ENCODE results near the gene SYT15.

SYT15 gene

DNA sequence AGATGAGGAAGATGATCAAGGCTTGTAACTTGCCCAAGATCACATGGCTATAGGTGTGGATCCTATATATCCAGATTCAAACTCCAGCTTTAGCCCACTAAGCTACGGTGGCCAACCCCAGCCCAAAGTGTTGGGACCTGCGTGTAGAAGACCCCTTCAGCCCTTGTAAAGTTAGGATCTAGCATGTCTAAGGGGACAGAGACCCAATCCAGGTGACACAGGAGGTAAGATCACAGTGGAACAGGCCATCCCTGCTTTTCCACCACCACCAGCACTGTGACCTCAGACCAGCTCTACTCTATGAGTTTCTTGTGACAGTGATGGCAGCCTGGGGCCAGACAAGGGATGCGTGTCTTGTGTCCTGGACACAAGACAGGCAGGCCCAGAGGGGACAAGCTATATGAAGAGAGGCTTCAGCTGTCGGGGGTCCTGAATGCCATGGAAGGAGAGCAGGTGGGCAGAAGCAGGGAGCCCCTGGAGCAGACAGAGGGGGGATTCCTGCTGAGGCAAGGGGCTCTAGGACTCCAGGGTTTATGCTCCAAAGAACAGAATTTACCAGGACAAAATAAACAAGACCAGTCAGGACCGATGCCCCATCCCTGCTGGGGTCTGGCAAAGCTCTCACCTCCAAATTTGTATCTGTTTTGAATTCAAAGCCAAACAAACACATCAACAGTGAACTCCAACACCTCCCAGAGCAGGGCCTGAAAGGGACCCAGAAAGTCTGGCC is 32.9 kb upstream of the SYT15 start:
- FAIRE-seq: no peak

DNA sequence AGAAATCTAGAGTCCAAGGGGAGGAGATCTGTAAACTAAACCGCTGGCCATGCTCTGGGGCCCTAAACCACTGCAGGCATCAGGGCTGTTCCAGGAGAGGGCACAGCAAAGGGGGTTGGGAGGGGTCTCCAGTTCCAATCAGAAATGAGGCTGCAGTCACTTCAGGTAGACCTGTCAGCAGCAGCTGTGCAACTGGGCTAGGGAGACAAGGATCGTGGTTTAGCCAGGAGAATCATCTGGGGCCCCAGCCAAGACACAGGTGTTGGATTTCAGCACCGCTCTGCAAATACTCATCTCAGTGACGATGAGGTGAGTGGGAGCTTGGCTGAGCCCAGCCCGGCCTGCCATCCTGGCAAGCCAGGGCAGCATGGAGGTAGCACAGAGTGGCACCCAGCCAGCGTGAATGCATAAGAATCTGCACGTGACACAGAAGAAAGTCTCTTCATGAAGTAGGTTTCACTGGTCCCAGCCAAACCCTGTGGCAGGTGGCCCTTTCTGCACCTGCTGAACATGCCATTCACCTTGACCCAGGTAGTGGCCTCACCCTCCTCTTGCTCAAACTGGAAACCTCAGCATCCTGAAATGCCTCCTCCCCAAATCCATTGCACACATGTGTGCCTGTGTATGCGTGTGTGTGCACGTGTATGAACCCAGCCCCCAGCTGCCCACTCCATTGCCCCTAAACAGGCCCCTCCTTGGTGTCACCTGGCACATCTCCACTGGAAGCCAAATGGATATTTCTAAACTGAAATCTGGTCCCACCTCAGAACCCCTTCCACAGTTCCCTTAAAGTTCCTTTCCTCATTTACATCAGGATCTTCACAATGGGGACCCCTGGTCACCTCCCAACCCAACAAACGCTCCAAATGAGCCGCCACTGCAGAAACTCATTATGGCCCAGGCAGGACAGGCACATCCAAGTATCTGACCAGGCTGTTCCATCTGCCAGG is 32.1 kb upstream of the SYT15 start:
- no peak for FAIRE-seq

DNA sequence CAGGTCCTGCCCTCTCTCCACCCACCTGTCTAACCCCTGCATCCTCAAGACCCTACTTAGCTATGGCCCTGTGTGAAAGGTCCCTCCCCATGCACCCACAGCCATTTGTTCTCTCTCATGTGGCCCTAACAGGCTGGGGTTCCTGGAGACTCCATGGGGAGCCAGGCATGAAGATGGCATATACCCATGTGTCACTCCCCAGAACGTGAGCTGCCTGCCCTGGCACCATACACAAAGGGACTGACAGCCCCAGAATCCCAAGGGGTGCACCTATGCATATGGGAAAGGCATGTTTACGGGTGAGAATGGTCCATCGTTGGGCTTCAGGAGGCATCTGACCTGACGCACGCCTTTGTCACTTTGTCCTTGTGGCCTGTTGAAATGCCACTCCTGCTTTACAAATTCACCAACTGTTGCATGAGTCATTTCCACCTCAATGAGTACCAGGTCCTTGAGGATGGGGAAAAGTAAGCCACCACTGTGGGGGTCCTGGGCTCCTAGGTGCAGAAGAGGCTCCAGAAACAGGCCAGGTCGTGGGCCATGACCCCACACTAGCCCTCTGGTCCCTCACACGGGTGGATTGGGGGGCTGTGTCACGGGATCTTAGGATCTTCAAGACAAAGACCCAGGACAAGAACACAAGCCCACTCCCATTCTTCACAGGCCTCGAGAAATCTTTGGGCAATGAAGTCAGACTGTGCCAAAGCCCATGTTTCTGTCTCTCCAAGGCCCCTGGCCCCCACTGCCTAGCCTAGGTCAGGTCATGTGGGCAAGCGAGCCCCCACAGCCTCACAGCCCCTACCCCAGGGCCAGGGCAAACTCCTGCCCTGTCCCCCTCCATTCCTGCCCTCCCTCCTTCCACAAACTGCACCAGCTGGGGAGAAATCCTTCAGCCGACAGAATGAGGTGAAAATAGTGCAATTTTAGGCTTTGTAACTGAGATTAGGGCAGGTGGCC is 31.1 kb upstream of the SYT15 start:
- FAIRE-seq: no peak

- no peak for FAIRE-seq
Observed at GRCh38 chr10:46548498-46549090, 30.3 kb upstream of the SYT15 start.

- no peak for FAIRE-seq
Observed at GRCh38 chr10:46549171-46550075, 29.5 kb upstream of the SYT15 start.

DNA sequence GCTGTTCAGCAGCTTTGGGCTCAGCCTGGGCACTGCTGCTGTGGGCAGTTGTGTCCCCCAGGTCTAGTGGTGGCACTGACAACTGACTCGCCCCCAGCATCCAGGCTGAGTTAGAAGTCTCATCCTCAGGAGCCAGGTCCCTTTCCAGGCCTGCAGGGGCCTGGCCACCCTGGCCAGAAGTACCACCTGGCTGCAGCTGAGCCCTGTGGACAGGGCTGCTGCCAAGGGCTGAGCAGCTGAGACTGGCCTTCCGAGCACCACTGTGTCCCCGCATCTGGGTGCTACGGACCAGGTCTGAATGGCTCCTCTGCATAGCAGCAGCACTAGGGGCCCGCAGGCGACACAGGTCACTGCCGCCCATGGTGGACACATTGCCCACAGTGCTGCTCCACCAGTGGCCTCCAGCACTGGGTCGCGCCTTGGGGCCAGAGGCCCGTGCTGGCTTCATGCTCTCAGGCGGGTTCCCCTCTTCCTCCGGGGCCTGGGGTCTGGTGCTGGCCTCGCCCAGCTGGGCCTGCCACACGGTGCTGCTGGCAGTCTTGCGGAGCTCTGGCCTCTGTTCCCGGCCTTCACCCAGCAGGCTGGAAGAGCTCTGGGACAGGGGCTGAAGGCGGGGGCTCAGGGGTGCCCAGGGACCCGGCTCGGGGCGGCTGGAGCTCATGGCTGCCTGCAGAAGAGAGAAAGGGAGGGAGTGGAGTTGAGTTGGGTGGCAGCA is 28.7 kb upstream of the SYT15 start:
- FAIRE-seq: no peak

DNA sequence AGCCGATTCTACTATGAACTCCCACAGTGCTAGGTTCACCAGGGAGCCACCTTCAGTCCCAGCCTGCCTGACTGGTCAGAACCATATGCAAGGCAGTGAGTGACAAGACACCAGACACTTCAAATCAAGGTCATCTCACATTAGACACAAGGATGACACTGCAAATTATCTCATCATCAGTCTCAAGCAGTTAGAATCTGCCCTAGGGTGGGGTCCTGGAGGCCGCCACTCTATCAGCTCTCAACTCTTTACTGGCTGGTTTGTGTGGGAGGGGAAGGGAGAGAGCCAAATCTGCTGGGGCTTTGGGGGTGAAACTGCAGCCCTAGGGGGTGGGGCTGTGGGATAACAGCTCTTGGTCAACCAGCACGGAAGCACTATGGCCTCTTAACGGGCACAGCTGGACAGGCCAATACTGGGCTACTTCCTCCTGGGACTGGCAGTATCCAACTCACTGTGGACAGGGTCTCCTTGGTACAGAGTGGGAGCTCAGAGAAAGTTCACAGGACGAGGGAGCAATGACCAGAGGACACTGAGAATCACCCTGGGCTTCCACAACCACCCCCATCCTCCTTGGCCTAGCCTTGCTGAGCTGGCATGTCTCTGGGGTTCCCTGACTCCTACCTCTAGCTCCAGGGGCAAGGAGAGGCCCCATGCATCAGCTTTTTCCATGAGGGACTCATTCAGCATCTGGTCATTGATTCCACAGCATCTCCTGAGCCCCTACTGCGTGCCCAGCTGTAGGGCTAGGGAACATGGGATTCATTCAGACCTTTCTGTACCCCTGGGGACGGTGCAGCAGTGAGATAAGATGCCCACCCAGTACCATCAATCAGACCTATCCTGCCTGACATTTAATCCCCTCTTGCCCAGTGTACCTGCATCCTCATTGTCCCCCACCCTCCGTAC is 27.9 kb upstream of the SYT15 start:
- no peak for FAIRE-seq

DNA sequence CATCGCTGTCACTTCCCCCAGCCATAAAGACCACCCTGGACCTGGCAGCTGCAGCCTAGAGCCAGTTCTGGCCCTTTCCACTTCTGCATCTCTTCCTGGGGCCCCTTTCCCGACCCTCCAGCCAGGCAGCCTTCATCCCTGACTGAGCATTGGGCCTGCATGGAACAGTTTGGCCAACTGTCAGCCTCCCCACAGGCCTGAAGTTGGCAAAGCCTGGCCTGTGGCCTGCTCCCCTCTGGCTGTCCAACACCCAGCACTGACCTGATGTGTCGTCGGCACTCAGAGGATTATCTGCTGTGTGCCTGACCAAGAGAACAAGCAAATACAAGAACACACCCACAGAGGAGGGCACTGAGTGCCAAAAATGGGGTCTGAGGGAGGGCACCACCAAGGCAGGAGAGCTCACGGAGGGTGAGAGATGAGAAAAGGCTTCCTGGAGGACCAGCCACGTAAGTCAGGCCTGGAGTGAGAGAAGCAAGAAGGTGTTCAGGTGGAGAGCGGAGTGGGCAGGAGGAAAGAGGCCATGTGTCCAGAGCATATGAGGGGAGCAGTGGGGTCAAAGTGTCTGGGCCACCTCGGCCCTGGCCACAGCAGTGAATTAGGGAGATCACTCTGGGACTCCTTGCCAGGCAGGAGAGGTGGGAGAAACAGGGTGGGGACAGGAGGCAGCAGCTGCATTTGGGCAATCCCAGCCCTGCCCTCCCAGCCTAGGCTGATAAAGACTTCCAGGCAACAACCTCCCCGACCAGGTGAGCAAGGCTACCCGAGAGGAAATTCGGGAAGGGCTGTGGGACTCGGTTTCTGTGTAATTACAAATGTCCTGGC is 27.0 kb upstream of the SYT15 start:
- no peak for FAIRE-seq

DNA sequence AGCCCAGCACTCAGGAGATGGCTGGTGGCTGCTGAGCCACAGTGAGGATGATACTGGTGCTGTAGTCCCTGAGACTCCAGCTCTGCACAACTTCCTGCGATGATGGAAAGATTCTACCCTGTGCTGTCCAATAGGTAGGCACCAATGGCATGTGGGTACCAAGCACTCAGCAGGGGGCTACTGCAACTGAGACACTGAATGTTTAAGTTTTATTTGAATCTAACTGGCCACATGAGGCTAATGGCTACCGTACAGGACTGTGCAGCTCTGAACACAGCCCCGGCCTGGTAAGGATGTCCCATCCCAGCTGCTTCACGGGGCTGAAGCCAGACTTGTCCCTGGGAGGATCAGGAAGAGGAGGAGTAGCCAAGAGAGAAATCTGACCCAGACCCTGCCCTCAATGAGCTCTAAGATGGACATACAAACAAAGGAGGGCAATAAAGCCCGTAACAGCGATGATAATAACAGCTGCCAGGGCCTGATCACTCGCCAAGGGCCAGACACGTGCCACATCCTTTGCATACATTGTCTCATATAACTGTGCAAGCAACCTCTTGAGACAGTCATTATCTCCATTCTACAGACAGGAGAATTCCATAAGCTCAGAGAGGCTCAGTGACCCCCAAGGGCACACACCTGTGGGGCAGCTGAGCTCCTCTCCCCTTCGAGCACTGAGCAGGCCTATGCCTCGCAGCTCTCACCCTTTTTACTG is 26.2 kb upstream of the SYT15 start:
- FAIRE-seq: no peak

- no peak for FAIRE-seq
Observed at GRCh38 chr10:46553238-46554049, 25.5 kb upstream of the SYT15 start.

DNA sequence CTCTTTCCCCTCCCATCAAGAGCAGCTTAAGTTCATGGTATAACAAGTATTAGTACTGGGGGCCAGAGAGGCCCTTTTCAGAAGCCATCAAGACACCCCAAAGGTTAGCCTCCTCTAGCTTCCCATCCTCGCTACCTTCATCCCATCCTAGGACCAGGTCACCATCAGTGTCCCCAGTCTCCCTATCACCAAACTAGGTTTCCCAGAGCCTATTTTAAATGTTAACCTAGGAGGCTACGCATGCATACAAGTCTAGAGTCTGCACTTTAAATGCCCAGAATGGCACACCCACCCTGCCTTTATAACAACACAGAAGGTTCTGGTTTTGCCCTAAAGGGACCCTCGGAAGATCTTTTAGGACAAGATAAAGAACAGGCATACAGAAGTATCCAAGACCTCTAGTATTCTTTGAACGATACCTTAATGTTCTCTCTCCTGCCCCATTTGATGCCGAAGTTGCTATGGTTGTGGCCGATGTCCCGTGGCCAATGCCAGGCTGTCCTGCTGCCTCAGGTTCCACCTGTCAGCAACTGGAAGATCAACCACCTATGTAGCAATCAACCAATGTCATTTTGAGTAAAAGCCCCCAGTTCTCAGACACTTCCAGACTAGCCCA is 24.7 kb upstream of the SYT15 start:
- no peak for FAIRE-seq

DNA sequence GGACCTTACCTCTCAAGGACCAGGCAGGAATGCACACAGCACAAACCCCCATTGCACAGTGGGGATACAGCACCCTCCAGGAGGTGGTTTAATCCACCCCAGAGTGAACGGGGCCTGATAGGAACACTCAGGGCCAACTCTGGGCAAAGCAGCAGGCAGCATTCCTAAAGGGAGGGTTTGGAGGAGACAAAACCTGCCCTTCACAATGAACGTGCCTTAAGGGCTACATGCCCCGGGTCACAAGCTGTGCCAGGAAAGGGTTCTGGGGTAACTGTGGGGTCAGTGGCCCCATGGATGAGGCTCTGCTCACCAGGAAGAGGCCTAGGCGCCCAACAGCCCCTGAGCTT is 23.6 kb upstream of the SYT15 start:
- FAIRE-seq: no peak

- FAIRE-seq: no peak
Observed at GRCh38 chr10:46555713-46556514, 23.0 kb upstream of the SYT15 start.

GRCh38 chr10:46556515-46557318 is 22.2 kb upstream of the SYT15 start, which contains the start of gene GPRIN2:
Gene GPRIN2, minus strand, starts transcription at chr10:46556658. Its CDS starts 5,922 bp downstream, at chr10:46550736.
- no peak for FAIRE-seq

Data from A204.1 (cell line).